ENCODE measurements around the gene ST14.
"Not testable (repeated sequence)": the region's sequence is repeated elsewhere in the genome, so short reads cannot be mapped to it uniquely, and the experiment has no call there.

Gene ST14

DNA sequence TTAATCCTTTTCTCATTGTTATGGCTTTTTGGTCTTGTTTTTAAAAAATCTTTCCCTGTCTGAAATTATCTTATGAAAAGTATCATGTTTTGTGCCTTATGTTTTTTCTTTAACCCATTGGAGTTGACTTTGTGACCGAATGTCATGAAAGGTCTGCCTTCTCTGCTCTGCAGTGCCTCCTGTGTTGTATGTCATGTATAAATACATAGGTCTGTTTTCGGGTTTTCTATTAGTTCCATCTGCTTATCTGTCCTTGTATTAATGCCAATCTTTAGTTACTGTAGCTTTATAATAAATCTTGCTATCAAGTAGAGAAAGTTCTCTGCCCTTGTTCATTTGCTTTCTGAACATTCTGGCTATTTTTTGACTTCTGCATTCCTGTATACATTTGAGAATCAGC is 82.1 kb downstream of the ST14 start:
- H3K4me3 ChIP-seq (ENCODE audit: low read depth, low read length): no peak overlapping the region
- no peak for TF ChIP-seq CTCF (IDR thresholded peaks at IDR 0.05; ENCODE audit: low read depth, low read length)

DNA sequence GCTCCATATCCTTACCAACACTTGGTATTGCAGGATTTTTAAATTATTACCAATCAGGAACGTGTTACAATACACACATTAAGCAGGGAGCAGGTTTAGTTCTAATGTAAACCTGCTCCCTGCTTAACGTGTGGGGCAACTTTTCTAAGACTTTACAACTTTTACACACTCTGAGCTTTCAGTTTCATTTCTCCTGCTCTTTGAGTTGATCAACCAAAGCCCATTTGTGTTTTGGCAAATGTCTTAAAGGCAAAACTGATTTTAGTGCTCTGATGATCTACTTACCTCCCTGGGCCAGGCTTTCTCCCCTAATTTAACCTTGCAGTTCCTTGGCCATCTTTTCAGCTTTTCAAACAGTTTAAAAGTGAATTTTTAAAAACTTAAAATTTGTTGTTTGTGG is 84.2 kb downstream of the ST14 start:
- H3K4me3 ChIP-seq (ENCODE audit: low read depth, low read length): no peak overlapping the region
- TF ChIP-seq CTCF (IDR thresholded peaks at IDR 0.05; ENCODE audit: low read depth, low read length): no peak

- no peak for TF ChIP-seq CTCF (IDR thresholded peaks at IDR 0.05; ENCODE audit: low read depth, low read length)
- H3K4me3 ChIP-seq (ENCODE audit: low read depth, low read length): no peak overlapping the region
Observed at GRCh38 chr11:130244848-130245247, 85.3 kb downstream of the ST14 start.

GRCh38 chr11:130245375-130245774 is 85.8 kb downstream of the ST14 start:
- H3K4me3 ChIP-seq (ENCODE audit: low read depth, low read length): not testable (repeated sequence)

DNA sequence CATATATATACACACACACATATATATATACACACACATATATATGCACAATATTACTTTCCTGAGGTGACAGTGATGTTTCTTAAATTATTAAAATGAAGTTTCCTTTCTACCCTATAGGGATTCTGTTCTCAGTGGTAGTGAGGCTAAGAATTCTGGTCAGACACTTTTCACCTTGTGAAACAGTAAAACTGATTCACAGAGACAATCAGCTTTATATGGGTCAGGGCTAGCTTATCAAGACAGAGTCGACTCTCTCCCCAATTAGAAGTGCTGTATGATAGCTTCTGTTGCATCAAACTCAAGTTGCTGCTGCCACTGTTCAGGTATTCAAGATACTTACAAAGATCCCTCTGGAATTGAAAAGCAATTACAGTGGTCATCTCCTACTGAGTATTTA is 86.7 kb downstream of the ST14 start:
- no peak for TF ChIP-seq CTCF (IDR thresholded peaks at IDR 0.05; ENCODE audit: low read depth, low read length)
- H3K4me3 ChIP-seq (ENCODE audit: low read depth, low read length): no peak overlapping the region

GRCh38 chr11:130246738-130247137 is 87.2 kb downstream of the ST14 start:
- TF ChIP-seq CTCF (IDR thresholded peaks at IDR 0.05; ENCODE audit: low read depth, low read length): no peak
- no peak overlapping the region for H3K4me3 ChIP-seq (ENCODE audit: low read depth, low read length)

DNA sequence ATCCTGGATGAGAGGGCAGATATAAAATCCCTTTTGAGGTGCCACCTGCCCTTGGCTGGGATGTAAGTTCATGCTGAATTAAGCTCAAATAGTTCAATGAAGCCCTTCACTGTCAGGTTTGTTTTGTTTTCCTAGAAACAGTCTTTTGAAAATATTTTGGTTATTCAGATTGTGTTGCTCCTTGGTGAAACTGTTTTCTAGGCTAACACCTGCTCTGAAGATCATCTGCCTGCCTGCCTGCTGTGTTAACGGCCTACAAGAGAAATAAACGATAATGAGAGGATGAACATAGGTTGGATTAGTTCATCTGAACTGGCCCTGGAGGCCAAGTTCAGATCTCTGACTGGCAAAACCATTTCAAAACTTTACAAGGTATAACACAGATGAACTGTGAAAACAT is 87.7 kb downstream of the ST14 start:
- no peak for TF ChIP-seq CTCF (IDR thresholded peaks at IDR 0.05; ENCODE audit: low read depth, low read length)
- H3K4me3 ChIP-seq (ENCODE audit: low read depth, low read length): no peak overlapping the region

GRCh38 chr11:130249371-130249770 is 89.8 kb downstream of the ST14 start:
- no peak for TF ChIP-seq CTCF (IDR thresholded peaks at IDR 0.05; ENCODE audit: low read depth, low read length)
- H3K4me3 ChIP-seq (ENCODE audit: low read depth, low read length): no peak overlapping the region

DNA sequence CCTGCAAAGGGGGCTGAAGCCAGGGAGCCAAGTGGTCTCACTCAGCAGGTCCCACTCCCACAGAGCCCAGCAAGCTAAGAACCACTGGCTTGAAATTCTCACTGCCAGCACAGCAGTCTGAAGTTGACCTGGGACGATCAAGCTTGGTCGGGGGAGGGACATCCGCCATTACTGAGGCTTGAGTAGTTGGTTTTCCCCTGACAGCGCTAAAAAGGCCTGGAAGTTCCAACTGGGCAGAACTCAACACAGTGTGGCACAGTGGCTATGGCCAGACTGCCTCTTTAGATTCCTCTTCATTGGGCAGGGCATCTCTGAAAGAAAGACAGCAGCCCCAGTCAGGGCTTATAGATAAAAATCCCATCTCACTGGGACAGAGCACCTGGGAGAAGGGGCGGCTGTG is 90.3 kb downstream of the ST14 start:
- H3K4me3 ChIP-seq (ENCODE audit: low read depth, low read length): not testable (repeated sequence)

DNA sequence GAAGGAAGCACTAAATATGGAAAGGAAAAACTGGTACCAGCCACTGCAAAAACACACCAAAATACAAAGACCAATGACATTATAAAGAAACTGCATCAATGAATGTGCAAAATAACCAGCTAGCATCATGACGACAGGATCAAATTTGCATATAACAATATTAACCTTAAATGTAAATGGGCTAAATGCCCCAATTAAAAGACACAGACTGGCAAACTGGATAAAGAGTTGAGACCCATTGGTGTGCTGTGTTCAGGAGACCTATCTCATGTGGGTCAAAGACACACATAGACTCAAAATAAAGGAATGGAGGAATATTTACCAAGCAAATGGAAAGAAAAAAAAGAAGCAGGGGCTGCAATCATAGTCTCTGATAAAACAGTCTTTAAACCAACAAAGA is 92.2 kb downstream of the ST14 start:
- not testable (repeated sequence) for H3K4me3 ChIP-seq (ENCODE audit: low read depth, low read length)

All from WI38 (cell line).